ENCODE measurements around the gene MGAM2. TPM values are rescaled to one million over a fixed set of nuclear protein-coding genes. Genes with fewer than 3 reads are reported as not detected.

MGAM2 gene
- total and polyA plus RNA-seq, 2 of the 8 experiments (the other 6 are each of a cell fraction or from before 2014, with no cell fraction given), result 0.02 TPM; not detected in 1

DNA sequence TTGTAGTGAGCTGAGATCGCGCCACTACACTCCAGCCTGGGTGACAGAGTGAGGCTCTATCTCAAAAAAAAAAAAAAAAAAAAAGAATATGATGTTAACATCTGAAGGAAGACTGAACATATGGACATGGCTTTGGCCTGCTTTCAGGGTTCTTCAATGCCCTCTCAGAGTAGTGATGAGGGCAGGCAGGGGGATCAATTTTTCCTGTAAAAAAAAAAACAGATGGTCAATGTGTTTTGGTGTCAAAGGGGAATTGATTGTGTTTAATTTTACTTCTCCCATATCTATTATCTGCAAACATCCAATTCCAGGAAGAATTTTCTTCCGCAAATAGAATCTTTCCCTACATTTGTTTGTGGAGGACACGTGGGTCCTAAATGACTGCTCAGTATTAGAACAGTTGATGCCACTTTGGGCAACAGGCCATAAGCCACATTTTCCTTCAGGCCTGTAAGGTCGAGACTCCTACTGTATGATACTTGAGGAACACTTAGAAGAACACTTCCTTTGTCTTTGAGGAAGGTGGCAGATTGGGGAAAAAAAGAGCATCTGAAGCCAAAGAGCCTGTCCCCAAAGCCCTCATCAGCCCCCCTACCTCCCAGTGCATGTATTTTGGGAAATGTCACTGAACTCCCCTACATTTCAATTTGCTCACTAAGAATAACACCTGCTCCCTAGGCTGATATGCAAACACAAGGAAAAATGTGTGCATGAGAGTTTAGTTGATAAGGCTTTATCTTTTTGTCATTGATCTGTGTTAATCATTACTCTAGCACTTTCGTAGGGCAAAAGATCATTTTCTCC lies 28.3 kb downstream of the MGAM2 start (continued):
- TF ChIP-seq CHD7 (IDR thresholded peaks at IDR 0.05; ENCODE audit: insufficient replicate concordance, low read length) (no peak), ASH2L (IDR thresholded peaks at IDR 0.05; ENCODE audit: low read length) (no peak), JUND (IDR thresholded peaks at IDR 0.05; ENCODE audit: low read length) (no peak), TCF12 (IDR thresholded peaks at IDR 0.05; ENCODE audit: low read depth, low read length) (no peak), SAP30 (IDR thresholded peaks at IDR 0.05; ENCODE audit: insufficient read depth, insufficient replicate concordance, low read length) (no peak), CHD2 (IDR thresholded peaks at IDR 0.05; ENCODE audit: low read length) (no peak), NRF1 (IDR thresholded peaks at IDR 0.05; ENCODE audit: low read depth, low read length) (no peak), SIX5 (IDR thresholded peaks at IDR 0.05; ENCODE audit: low read depth, low read length) (no peak), TAF1 (IDR thresholded peaks at IDR 0.05; ENCODE audit: low read depth, low read length) (no peak)
- TF ChIP-seq, protein P1, sequence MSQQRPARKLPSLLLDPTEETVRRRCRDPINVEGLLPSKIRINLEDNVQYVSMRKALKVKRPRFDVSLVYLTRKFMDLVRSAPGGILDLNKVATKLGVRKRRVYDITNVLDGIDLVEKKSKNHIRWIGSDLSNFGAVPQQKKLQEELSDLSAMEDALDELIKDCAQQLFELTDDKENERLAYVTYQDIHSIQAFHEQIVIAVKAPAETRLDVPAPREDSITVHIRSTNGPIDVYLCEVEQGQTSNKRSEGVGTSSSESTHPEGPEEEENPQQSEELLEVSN (IDR thresholded peaks at IDR 0.05), result no peak

Data from H1 (cell line).